Activated CD8-positive, alpha-beta memory T cell treated with anti-CD3 and anti-CD28 coated beads for 1 hour (primary cell): ENCODE measurements around the gene LRRC18.

Experiments used
- DNase-seq, 2 donors: peaks; one replicate each; pipeline ENCODE4 v3.0.0-alpha.2; 2020; ENCODE audit warnings: low read depth in 1 of 2; ENCODE audit errors: extremely low read depth in 1 of 2

The LRRC18 gene

DNA sequence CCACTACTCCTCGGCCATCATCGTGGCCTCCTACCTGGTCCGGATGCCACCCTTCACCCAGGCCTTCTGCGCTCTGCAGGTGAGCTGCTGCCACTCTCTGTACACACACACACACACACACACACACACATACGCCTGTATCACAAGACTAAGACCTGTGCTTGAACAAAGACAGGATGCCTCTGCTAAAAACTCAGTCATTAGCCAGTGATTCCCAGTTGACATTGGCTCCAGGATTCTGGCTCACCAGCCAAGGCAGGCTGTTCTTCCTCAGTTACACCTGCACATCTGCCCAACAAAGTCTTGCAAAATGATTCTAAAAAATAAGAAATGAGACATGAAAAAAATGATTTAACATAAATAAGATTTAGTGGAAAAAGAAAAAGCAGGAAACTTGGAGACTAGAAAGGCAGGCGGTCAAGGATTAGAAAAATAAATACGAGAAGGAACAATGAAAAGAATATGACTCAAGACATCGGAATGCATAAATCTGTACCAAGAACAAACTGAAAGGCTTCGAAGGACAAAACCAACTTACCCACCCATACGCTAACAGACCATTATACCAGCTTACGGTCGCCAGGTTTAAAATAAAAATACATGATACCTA lies 7.4 kb upstream of the LRRC18 start:
- no peak for DNase-seq

DNA sequence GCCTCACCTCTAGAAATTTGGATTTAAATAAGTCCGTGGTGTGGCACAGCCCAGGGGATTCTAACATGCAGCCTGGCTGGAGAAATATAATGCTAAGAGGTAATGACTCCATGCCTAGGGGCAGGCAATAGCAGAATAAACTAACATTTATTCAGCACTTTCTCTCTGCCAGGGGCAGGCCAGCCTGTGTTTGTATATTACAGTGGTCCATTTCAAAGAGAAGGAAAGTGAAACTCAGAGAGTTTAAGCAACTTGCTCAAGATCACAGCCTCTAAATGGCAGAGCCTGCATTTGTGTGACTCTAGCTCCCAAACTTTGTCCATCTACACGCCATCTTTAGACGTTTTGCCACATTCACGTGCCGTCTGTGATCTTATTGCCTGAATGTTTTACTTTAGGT lies 6.7 kb upstream of the LRRC18 start:
- no peak for DNase-seq

DNA sequence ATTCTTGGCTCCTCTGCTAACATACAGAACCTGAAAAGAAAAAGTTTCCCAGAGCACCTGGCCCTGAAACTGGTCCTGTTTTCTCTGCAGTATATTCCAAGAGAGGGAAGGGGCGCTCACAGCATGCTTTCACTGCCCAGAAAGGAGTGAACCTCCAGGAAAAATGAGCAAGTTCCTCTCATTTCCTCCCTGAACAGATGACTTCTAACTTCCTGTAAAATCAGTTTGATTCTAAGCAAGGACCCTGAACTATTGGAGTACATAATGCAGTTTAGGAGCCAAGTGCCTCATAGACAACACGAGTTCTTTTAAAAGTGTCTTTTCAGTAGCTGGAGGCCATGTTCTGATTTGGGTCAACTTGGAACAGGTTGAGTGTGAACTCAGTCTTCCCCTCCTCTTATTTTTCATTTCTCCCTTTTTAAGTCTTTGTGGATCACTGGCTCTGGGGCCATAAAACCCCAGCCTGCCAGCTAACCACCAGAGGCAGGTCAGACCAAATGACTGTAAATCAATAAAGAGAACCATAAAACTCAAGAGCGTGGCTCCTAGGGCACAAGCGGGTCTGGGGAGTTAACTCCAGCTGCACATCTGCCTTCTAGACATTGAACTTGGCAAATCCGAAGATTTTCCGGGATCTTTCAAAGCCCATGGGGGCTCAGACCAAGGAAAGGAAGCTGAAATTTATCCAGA lies 5.9 kb upstream of the LRRC18 start:
- no peak for DNase-seq

DNA sequence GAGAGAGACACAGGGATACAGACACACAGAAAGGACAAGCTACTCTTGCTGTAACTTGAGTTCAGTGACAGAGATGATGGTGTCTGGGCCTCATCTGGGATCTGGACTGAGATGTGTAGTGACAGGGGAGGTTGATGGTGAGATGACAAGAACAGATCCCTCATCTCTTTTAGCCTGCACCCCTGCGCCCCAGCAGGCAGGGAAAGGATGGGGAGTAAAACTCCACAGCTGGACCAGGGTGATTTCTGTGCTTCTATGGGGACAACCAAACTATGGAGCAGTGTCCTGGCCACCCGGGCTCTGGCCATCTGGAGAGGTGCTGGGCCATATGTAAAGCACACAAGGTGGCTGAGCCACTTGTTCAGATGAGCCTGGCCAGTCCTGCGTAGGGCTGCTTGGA lies 4.5 kb upstream of the LRRC18 start:
- DNase-seq: no peak

DNA sequence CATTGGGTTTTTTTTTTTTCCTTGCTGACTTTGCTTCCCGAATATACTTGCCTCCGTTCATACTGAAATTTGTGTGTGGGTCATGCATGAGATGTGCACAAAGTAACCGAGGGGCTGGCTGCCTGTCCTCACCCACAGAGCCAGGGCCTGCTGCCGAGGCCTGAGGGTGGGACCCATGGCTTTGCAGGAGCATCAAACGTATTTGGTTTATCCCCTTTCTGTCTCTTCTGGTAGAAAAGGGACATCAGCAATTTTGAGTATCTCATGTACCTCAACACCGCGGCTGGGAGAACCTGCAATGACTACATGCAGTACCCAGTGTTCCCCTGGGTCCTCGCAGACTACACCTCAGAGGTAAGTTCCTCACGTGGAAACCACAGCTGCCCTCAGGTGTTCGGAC lies 3.5 kb upstream of the LRRC18 start:
- DNase-seq: no peak

DNA sequence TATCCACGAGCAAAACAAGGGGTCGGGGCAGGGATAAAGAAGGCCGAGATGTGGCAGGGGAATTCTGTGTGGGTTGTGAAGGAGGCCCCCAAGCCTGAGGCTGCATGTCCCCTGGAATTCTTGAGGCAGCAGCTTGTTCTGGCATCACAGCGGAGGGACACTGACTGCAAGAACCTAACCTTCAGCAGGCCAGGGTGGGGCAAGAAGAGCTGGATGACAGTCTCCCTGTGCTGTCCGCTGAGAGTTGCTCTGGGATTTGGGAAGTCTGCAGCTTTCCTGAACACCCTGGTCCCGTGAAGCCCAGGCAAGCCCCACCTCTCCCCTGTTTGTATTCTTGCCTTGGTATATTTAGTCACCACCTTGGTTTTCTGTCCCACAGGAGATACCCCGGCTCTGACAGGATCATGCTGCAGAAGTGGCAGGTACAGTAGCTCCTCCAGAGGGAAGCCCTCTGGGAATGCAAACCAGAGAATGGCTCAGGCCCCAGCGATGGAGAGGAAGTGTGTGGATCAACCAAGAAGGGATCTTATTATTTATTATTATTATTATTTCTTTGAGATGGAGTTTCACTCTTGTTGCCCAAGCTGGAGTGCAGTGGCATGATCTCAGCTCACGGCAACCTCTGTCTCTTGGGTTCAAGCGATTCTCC lies 1.9 kb upstream of the LRRC18 start:
- DNase-seq: no peak

DNA sequence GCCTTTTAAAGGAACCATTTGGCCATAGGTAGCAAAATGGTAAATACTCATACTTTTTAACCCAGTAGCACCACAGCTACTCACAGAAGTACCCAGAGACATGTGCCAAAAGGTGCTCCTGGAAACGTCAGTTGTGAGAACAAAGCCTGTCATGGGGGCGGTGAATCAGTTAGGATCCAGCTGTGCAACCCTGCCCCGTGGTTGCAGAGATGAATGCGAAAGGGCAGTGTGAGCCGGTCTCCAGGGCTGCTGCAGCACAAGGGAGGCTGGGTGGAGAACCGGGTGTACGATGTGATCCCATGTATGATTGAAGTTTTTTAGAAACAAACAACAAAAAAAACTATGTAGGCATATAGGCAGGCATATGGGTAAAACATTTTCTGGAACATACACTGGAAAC lies 1.3 kb upstream of the LRRC18 start:
- no peak for DNase-seq

DNA sequence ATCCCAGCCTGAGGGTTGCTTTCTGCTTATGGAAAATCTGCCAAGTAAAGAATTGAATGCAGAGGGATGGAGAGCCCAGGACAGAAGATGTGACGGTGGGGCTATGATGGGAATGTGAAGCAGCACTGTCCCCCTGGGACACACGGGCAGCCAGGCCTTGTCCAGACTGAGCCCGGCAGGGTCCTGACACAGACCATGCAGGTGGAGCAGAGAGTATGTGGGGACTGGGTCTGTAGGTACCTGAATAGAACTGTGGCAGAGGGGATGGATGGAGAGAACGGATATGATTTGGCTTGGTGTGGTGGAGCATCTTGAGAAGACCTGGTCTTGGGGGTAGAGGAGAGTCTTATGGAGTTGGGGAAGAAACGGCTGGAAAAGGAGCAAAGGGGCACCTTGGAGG lies 732 bp upstream of the LRRC18 start:
- DNase-seq: no peak

DNA sequence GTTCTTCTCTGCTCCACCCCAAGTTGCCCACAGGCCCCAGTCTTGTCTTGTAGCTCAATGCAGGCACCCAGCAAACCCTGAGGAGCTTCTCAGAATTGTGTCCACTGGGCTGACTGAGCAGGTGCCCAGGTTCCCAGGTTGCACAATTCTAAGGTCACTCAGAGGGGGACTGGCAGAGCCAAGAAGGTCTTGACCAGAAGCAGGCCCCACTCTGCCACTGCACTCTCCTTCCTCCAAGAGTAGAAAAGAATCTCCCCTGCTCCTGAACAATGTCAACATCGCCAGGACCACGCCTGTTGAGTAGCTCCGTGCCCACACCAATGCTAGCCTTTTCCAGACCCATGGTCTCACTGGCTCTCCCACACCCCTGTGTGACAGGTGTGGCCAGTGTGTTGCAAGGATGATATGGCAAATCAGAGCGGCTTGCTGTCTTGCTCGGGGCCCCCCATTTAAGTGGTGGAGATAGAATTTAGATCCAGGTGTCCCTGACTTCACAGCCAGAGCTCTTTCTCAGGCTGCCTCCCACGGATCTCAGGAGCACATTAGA lies 577 bp downstream of the LRRC18 start:
- DNase-seq: no peak

DNA sequence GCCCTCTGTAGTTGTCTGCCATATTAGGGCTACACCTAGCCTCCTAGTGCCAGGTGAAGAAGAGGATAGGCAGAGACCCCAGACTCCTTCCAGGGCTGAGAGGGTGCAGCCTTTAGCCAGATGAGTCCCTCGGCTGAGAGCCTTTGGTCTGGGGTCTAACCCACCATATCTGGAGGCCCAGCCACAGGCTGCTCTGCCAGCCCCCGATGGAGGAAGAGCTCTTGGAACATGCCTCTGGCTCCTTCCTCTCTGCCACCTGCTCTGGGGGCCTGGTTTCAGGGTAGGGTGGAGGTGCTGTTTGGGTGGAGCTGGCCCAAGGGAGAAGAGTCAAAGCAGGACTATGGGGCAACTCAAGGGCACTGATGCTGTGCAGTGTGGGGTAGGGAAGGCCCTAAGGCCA lies 1.4 kb downstream of the LRRC18 start:
- no peak for DNase-seq

DNA sequence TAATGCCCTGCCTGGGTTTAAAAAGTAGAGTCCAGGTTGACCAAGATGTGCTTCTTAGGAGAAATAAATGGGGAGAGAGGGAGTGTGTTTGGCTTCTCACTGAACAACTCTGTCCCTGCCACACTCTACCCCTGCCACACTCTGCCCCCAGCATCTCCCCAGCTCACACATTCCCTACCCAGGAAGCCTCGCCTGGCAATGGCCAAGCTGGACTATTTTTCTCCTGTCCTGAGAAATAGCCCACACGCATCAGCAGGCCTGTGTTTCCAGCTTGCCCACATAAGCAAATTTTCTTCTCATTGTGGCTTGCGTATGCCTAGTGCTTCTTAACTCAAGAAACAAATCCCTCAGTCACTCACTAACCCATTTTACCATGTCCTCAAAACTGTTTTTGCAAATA lies 1.8 kb downstream of the LRRC18 start:
- no peak for DNase-seq

DNA sequence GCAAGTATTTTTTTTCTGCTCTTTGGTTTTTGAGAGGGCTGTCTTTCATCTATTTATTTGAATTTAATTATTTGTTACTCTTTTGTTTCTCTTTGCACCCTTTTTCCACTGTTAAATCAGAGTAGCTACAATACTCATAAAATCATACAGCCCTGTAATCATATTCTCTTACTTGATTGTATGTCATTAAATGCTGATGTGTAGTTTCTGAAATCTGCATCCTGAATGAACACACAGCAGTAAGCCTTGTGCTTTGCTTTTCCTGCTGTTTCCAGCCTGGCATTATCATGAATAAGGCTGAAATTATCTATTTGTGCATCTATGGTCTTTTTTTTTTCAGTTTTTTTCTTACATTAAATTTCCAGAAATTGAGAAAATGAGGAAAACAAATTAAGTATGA lies 4.1 kb downstream of the LRRC18 start:
- DNase-seq: no peak

DNA sequence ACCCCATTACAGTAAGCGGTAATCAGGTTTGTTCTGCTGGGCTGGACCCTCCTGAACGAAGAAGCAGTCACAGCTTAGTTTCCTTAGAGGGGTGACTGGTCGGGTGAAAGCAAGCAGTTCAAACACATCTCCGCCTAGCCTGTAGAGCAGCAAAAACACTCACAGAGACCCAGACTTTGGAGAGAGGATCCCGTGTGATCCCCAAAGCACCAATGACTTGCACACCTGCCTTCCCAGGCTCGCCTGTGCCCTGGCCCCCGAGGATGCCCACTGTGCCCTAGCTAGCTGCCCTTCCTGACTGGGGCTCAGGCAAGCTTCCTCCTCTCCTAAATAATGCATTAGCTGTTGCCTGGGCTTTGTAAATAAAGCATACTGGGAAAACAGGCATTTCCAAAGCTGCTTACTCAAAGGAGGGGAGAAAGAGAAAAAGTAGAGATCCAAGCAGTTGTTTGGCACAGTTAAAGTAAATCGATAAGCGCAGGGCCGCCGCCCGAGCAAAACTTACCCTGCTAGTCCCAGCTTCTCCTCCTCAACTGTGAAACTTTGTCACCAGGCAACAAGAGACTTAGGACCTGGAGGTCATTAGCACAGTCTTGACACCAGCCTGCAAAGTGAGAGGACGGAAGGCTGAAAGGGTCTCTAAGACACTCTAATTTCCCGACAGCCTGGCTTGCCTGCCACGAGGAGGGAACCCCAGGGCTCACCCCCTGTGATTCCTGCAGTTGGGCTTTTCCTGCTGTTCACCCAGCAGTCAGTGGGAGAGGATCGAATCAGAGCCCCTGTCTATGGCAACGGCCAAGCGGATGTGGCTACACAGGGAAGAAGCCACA lies 4.8 kb downstream of the LRRC18 start:
- no peak for DNase-seq

DNA sequence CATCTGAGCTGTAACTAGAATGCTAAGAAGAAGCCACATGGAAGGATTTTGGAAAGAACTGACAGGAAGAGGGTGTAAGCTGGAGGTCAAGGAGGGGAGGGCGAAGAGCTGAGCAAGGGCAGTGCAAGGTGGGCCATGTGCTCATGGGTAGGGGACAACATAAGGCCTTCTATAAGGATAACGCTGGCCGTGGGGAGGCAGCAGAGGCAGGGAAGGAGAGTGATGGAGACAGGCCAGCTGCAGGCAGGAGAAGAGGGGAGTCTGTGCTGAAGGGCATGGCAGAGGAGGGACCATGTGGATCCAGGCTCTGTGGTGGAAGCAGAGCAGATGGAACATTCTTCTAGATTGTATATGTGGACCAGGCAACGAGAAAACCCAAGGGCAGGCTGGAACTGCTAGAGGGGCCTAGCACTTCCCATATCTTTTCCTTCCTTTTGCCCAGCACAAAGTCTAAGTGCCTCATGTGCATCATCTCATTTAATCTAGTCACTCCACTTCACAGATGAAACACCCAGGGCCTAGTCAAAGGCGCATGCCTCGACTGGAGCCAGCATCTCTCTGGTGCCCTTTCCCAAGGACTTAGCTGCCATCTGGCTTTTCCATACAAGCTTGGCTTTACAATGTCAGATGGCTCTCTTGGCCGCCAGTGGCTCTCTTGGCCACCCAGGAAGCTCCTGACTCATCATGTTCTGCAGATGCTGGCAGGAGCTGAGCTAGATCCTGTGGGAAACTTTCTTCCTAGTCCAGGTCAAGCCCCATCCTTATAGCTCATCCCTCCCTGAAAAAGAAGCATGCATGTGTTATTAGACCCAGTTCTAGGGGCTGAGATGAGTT lies 6.6 kb downstream of the LRRC18 start:
- no peak for DNase-seq

DNA sequence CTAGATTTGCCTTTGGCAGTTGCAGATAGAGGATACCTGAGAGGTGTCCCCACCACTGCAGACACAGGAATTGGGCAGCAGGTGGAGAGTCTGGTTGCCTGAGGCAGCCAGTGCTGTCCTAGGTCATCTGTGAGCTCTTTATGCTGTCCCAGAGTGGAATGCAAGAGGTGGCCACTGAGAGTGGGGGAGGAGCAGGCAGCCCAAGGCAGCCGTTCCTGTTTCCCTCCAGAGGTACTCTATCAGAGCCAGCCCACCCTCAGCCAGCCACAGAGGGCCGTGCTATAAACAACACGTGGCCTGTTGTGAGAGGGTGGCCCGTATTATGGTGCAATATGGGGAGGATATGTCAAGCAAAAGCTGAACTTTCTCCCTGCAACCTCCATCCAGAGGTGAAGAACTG lies 8.5 kb downstream of the LRRC18 start:
- no peak for DNase-seq

DNA sequence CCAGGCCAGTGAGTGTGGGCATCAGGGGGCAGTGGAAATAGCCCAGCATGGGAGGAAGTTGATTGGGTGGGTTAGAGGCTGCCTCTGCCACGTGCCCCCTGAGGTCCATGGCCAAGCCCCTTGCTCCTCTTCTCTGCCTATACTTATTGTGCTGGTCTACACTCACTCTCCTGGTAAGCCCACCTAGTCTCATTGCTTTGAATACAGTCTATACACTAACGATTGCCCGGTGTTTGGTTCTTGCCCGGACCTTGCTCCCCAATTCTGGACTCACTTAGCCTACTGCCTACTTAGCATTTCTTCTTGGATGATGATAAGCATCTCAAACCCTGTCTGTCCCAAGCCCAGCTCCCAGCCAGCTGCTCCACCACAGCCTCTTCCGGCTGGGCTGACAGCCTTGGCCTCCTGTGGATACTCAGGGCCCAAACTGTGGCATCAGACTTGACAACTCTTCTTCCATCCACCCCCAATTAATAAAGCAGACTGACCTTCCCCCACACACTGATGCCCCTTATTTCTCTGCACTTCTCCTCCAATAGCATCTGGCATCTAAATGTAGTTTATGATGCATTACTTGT lies 10.1 kb downstream of the LRRC18 start:
- DNase-seq: no peak

DNA sequence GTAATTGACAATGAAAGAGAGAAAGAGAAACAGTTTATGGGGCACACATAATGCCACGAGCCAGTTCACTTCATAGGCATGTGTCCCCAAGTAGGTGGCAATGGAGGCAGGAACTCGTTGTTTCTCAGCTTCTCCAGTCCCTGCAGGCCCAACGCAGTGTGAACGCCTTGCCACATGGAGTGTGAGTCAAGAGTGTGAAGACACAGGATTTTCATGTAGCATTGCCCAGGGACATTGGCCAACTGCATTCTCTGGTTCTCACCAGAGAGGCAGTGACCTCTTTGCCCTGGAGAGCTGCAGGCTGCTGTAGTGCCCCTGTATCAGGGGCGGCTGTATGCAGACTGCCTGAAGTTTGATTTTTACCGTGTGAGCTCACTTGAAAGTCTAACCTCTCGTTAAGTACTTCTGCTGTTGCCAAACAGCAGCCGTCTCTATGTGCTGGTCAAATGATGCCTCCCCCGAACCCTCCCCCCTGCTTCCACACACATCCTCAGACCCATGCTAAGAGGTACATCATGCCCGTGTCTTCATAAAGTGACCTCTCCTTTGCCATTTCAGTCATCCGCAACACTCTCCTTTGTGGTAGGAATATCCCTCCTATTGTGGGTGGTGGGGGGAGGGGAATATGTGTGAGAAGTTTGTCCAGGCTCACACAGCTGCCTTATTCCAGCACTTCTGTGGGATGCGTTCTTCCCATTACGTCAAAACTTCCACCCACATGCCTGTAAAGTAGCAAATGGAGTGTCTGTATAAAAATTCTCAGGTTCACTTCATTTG lies 12.7 kb downstream of the LRRC18 start:
- no peak for DNase-seq

DNA sequence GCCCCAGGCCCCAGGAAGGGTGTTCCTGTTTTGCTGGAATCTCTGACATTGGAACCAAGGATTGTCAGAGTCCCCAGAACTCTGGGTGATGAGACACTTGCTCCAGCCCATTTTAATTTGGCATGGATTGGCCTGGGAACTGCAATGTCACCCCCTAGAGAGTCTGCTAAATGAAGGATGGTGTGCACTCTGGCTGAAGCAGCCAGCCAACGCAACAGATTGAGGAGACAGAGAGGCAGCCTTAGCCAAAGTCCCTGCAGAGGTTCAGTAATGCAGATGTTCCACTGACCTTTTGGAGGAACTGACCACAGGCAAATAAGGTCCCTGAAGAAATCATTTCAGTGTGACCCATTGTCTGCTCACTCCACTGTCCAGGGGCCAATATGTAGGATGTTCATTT lies 13.4 kb downstream of the LRRC18 start:
- DNase-seq: no peak

DNA sequence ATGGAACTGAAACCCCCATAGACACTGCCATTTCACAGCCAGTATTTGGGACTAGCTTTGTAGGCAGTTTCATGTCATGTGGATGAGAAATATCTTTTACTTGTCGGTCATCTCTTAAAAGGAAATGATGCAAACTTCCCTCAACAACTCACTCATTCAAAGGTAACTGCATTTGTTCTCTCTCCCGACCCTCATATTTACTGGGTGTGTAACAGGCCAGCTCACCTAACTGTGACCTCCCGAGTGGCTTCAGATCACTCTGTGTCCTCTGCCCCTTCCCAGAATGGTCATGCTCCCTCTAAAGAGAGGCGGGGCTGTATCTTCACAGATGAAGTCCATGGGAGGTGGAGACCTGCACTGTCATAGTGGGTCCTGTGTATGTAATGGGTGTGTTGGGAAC lies 14.7 kb downstream of the LRRC18 start:
- no peak for DNase-seq
